HepG2 (cell line): Measurements from ENCODE around the gene GSDME.

Experiments
- CCAR2 ChIP-seq: fragments of 200-400 bp; formaldehyde crosslinking; optimal IDR thresholded peaks from 2 replicates; pipeline ENCODE3; 2018; ENCODE audit warnings: low read depth, mild to moderate bottlenecking, low read length, moderate library complexity
- EEA1 ChIP-seq: sonication (generic); formaldehyde crosslinking; IDR thresholded peaks from 2 replicates; pipeline ENCODE4 v1.5.1; 2020; ENCODE audit warnings: mild to moderate bottlenecking, missing genetic modification reagents, borderline replicate concordance
- MAFK ChIP-seq, 2 experiments: IDR thresholded peaks in 1 of 2; conservative IDR thresholded peaks in 1 of 2; 2 replicates each; pipeline ENCODE4 v1.6.1; 2011; ENCODE audit warnings: improper control_type of control experiment in 2 of 2, low read length in 2 of 2
- NR2F1 ChIP-seq, 2 experiments: fragments of 450-650 bp in 1 of 2; formaldehyde crosslinking in 1 of 2; IDR thresholded peaks; 2 replicates each; pipeline versions ENCODE4 v1.5.0 to v1.6.1; 2016 to 2020; ENCODE audit warnings: mild to moderate bottlenecking in 1 of 2, missing compliant biosample characterization in 1 of 2, missing genetic modification reagents in 1 of 2, moderate library complexity in 1 of 2
- POLR2AphosphoS2 ChIP-seq: IDR thresholded peaks from 2 replicates; pipeline ENCODE4 v1.6.1; 2011; ENCODE audit warnings: low read depth, low read length, improper control_type of control experiment
- RFX5 ChIP-seq: IDR thresholded peaks from 2 replicates; pipeline ENCODE4 v1.6.1; 2011; ENCODE audit warnings: low read depth, low read length, improper control_type of control experiment
- RXRA ChIP-seq: sonication (generic); formaldehyde crosslinking; IDR thresholded peaks from 2 replicates; pipeline ENCODE4 v1.5.1; 2020; ENCODE audit warnings: missing genetic modification reagents
- ZNF552 ChIP-seq: sonication (generic); formaldehyde crosslinking; IDR thresholded peaks from 2 replicates; pipeline ENCODE4 v1.9.0; 2022; ENCODE audit warnings: missing genetic modification reagents, mild to moderate bottlenecking, borderline replicate concordance
- ZXDC ChIP-seq: sonication (generic); formaldehyde crosslinking; IDR thresholded peaks from 2 replicates; pipeline ENCODE4 v1.5.0; 2020; ENCODE audit warnings: mild to moderate bottlenecking, missing genetic modification reagents
- TF ChIP-seq, protein P1 (sequence below): sonication (generic); formaldehyde crosslinking; IDR thresholded peaks from 2 replicates; pipeline ENCODE4 v1.5.1; 2020; ENCODE audit warnings: missing genetic modification reagents, mild to moderate bottlenecking, borderline replicate concordance

GRCh38 chr7:24748521-24748920 lies 8.7 kb downstream of the GSDME start:
- TF ChIP-seq ZNF552 (CRISPR knock-in tag): no peak
- TF ChIP-seq NR2F1 (CRISPR knock-in tag; IDR thresholded peaks at IDR 0.05): no peak
- no peak for TF ChIP-seq MAFK (conservative IDR thresholded peaks at IDR 0.05 in 1 of 2, IDR thresholded peaks at IDR 0.05 in 1 of 2; ENCODE audit: low read length in 2 of 2)
- no peak for TF ChIP-seq RFX5
- no peak for TF ChIP-seq CCAR2
- TF ChIP-seq ZXDC (CRISPR knock-in tag): no peak
- TF ChIP-seq POLR2AphosphoS2: no peak
- TF ChIP-seq EEA1: no peak
- TF ChIP-seq, protein P1, sequence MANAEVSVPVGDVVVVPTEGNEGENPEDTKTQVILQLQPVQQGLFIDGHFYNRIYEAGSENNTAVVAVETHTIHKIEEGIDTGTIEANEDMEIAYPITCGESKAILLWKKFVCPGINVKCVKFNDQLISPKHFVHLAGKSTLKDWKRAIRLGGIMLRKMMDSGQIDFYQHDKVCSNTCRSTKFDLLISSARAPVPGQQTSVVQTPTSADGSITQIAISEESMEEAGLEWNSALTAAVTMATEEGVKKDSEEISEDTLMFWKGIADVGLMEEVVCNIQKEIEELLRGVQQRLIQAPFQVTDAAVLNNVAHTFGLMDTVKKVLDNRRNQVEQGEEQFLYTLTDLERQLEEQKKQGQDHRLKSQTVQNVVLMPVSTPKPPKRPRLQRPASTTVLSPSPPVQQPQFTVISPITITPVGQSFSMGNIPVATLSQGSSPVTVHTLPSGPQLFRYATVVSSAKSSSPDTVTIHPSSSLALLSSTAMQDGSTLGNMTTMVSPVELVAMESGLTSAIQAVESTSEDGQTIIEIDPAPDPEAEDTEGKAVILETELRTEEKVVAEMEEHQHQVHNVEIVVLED (CRISPR knock-in tag): no peak
- TF ChIP-seq RXRA: no peak
